K562 (cell line): ENCODE data around the gene GOLIM4. TPM values are rescaled to one million over a fixed set of nuclear protein-coding genes. Genes with fewer than 3 reads are reported as not detected.

Experiments used
- ATAC-seq: fragments of 200-7000 bp; cut with Tn5 transposase; 3 replicates; pipeline ENCODE4 v1.9.1; 2020; ENCODE audit warnings: moderate library complexity
- BruUV-seq: library from RNA; stranded (reverse); fragments of 400-500 nt; replicated peaks from 2 replicates; lab custom pipeline; 2021; lab: Mats Ljungman, UMichigan
- CTCF ChIA-PET: fragments of 300-600 bp; formaldehyde crosslinking; extraction: SDS; loops from one replicate; lab custom pipeline; 2021; ENCODE audit warnings: low intra/inter-chr PET ratio; lab: Yijun Ruan, JAX
- POLR2A ChIA-PET: fragments of 300-600, 350-650 bp; sonication (Branson Sonifier 250); formaldehyde crosslinking; extraction: SDS; loops from one replicate; lab custom pipeline; 2021; ENCODE audit warnings: antibody characterized with exemption, inconsistent platforms; lab: Yijun Ruan, JAX
- DNase-seq, 4 experiments: peaks; one replicate each; pipeline versions ENCODE4 v3.0.0 to v3.0.0-alpha.2; 2011 to 2018; ENCODE audit warnings: low spot score in 3 of 4, mixed read lengths in 3 of 4; ENCODE audit errors: extremely low read depth in 1 of 4
- FAIRE-seq: peaks from 2 replicates; lab custom pipeline; 2011; peaks lifted over from hg19 to GRCh38; lab: Jason Lieb, UNC
- H2AFZ ChIP-seq: 2 replicates; pipeline ENCODE4 v1.6.0; 2011; ENCODE audit warnings: low read depth, low read length, control low read depth, inconsistent platforms
- H3K27ac ChIP-seq: fragments of 200-600 bp; 3 replicates; pipeline ENCODE4 v1.8.0; 2011; ENCODE audit warnings: low read depth, mild to moderate bottlenecking, control low read depth, inconsistent platforms, low read length, moderate library complexity, mixed read lengths; ENCODE audit errors: extremely low read depth
- H3K27me3 ChIP-seq, 2 experiments: fragments of 300-600 bp in 1 of 2; 2 replicates in 1 of 2; 3 replicates in 1 of 2; pipeline versions ENCODE4 v1.6.0 to v1.8.0; 2011; ENCODE audit warnings: inconsistent platforms in 2 of 2, low read length in 2 of 2, mild to moderate bottlenecking in 1 of 2, mixed read lengths in 1 of 2, moderate library complexity in 1 of 2; ENCODE audit not compliant: control insufficient read depth in 2 of 2, insufficient read depth in 2 of 2
- H3K36me3 ChIP-seq: fragments of 300-600 bp; 3 replicates; pipeline ENCODE4 v1.8.0; 2011; ENCODE audit warnings: mild to moderate bottlenecking, low read length, inconsistent platforms; ENCODE audit not compliant: control insufficient read depth, insufficient read depth
- H3K4me1 ChIP-seq, 2 experiments: fragments of 200-600 bp in 1 of 2; replicated peaks in 1 of 2; 2 replicates in 1 of 2; 3 replicates in 1 of 2; pipeline versions ENCODE4 v1.5.1 to v1.8.0; 2011; ENCODE audit warnings: inconsistent platforms in 2 of 2, low read length in 2 of 2, mild to moderate bottlenecking in 1 of 2, mixed read lengths in 1 of 2, moderate library complexity in 1 of 2; ENCODE audit not compliant: control insufficient read depth in 2 of 2, insufficient read depth in 2 of 2
- H3K4me2 ChIP-seq: 2 replicates; pipeline ENCODE4 v1.6.1; 2011; ENCODE audit warnings: low read length, control low read depth, inconsistent platforms, mixed read lengths; ENCODE audit not compliant: insufficient read depth
- H3K4me3 ChIP-seq: fragments of 200-600 bp; sonication (generic), shearing (Covaris generic); 2 replicates; pipeline ENCODE4 v1.5.1; 2016; ENCODE audit warnings: control low read depth, inconsistent platforms
- H3K79me2 ChIP-seq: fragments of 200-600 bp; 3 replicates; pipeline ENCODE4 v1.8.0; 2011; ENCODE audit warnings: low read length, inconsistent platforms; ENCODE audit not compliant: control insufficient read depth, insufficient read depth
- H3K9ac ChIP-seq, 2 experiments: 2 replicates each; pipeline versions ENCODE4 v1.6.0 to v1.6.1; 2011; ENCODE audit warnings: low read depth in 2 of 2, low read length in 2 of 2, control low read depth in 1 of 2, inconsistent platforms in 1 of 2, mild to moderate bottlenecking in 1 of 2, mixed read lengths in 1 of 2; ENCODE audit not compliant: insufficient read depth in 1 of 2
- H3K9me1 ChIP-seq: one replicate; pipeline ENCODE4 v1.6.0; 2011; ENCODE audit warnings: inconsistent platforms, mild to moderate bottlenecking, low read length, moderate library complexity; ENCODE audit not compliant: control insufficient read depth, insufficient read depth
- H3K9me3 ChIP-seq: replicated peaks from 2 replicates; pipeline ENCODE4 v1.5.1; 2011; ENCODE audit warnings: low read depth, low read length, inconsistent platforms; ENCODE audit not compliant: control insufficient read depth, insufficient read depth
- H4K20me1 ChIP-seq: replicated peaks from 2 replicates; pipeline ENCODE4 v1.6.1; 2011; ENCODE audit warnings: low read length, inconsistent platforms, mixed read lengths; ENCODE audit not compliant: control insufficient read depth, insufficient read depth
- ARNT ChIP-seq, 2 experiments: fragments of 450-650 bp; IDR thresholded peaks; 2 replicates each; pipeline ENCODE4 v1.6.1; 2016; ENCODE audit warnings: mild to moderate bottlenecking in 1 of 2
- ATF4 ChIP-seq: fragments of 450-650 bp; formaldehyde crosslinking; IDR thresholded peaks from 2 replicates; pipeline ENCODE4 v1.4.0; 2022; ENCODE audit warnings: mild to moderate bottlenecking, moderate library complexity
- ATF7 ChIP-seq: fragments of 450-650 bp; IDR thresholded peaks from 2 replicates; pipeline ENCODE4 v1.7.1; 2014; ENCODE audit warnings: mild to moderate bottlenecking, moderate library complexity
- BCOR ChIP-seq: fragments of 450-650 bp; IDR thresholded peaks from 2 replicates; pipeline ENCODE4 v1.6.1; 2016
- PBX2 ChIP-seq, 2 experiments: IDR thresholded peaks in 1 of 2; conservative IDR thresholded peaks in 1 of 2; 2 replicates each; pipeline ENCODE4 v1.6.1; 2016; ENCODE audit warnings: low read depth in 2 of 2, mild to moderate bottlenecking in 1 of 2, missing compliant biosample characterization in 1 of 2, missing genetic modification characterization in 1 of 2, moderate library complexity in 1 of 2
- SMARCB1 ChIP-seq: IDR thresholded peaks from 2 replicates; pipeline ENCODE4 v1.6.1; 2011; ENCODE audit warnings: improper control_type of control experiment, low read depth; ENCODE audit not compliant: insufficient read length
- THRB ChIP-seq: fragments of 450-650 bp; formaldehyde crosslinking; conservative IDR thresholded peaks from 2 replicates; pipeline ENCODE4 v1.4.0; 2022; ENCODE audit warnings: mild to moderate bottlenecking, missing genetic modification characterization
- WGBS: fragments of 100-300 bp; shearing (Covaris generic); methylation state at CpG from one replicate; pipeline ENCODE4 v1.1.6; 2016; ENCODE audit warnings: low coverage, mixed read lengths; ENCODE audit not compliant: insufficient coverage; ENCODE audit errors: missing lambda C conversion rate; 5-methylcytosine and 5-hydroxymethylcytosine counted together
- in situ Hi-C: fragments of 300-500 bp; cut with MboI; formaldehyde crosslinking; loops from 4 replicates; pipeline ENCODE4 v1.15.0; 2018; ENCODE audit warnings: inconsistent platforms, mixed read lengths
- intact Hi-C: fragments of 100-400 bp; cut with micrococcal nuclease; formaldehyde crosslinking; loops from 2 replicates; pipeline ENCODE4 v1.14.2; 2022
- polyA plus RNA-seq, 8 experiments: library from polyadenylated mRNA; depleted of rRNA in 4 of 8; stranded (reverse) in 5 of 8; unstranded in 3 of 8; fragments of >200 nt; fragmentation: Nextera tagmentation in 2 of 8; fragmentation: Illumina TruSeq in 1 of 8; extraction: Ambion mirVana in 2 of 8; extraction: Trizol in 1 of 8; gene quantifications; 2 replicates each; pipeline versions ENCODE4 v1.2.1 to v1.2.3, GENCODE V29; 2011 to 2014; ENCODE audit warnings: inconsistent platforms in 1 of 8, missing spikeins in 1 of 8
- total RNA-seq, 7 experiments: library from RNA; depleted of rRNA in 6 of 7; stranded (reverse); fragments of >200 nt in 6 of 7; fragmentation: Illumina TruSeq in 2 of 7; extraction: Trizol in 2 of 7; gene quantifications; 2 replicates each; pipeline versions ENCODE4 v1.2.1 to v1.2.3, GENCODE V29; 2011 to 2021; ENCODE audit warnings: low replicate concordance in 1 of 7
- TF ChIP-seq, protein P1 (sequence below): sonication (generic); formaldehyde crosslinking; IDR thresholded peaks from 2 replicates; pipeline ENCODE4 v1.8.1; 2023; ENCODE audit warnings: mild to moderate bottlenecking, missing genetic modification reagents

Gene GOLIM4
- total and polyA plus RNA-seq, 9 of the 15 experiments (the other 6 are each of a cell fraction or from before 2014, with no cell fraction given): 9.3 to 39.4 (median 31.0) TPM

DNA sequence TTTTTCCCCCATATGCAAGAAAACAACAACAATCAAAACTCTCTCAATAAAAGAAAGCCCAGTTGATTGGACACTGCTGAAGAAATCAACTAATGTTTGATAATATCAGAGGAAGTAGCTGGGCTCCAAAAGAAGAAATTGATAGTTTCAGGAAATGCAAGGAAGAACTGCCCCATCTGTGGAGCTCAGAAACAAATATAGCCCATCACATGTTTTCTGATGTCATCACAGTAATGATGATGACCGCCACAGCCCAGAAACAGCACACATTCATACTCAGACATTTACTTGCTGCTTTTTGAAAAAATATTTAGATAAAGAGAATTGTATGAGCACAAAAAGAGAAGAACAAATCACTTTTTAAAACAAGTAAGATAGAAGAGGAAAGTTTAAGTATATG is 67.6 kb downstream of the GOLIM4 start:
- no peak overlapping the region for H3K4me2 ChIP-seq
- H2AFZ ChIP-seq: no peak overlapping the region
- H3K27ac ChIP-seq: no peak overlapping the region
- no peak for FAIRE-seq
- in situ Hi-C loops: no loop called here
- no TSS peak for BruUV-seq
- no peak for DNase-seq
- H3K9me1 ChIP-seq: no peaks in the 10 kb centered on the region
- H3K4me3 ChIP-seq: no peak overlapping the region
- POLR2A ChIA-PET: no interaction called here
- 83% methylated on average over 1 of the region's 1 CpG for WGBS
- H3K27me3 ChIP-seq: no peaks in the 10 kb centered on the region
- peaks cover 92% of the 10 kb centered on the region for H3K36me3 ChIP-seq
- no peak overlapping the region for H3K9ac ChIP-seq
- no peaks in the 10 kb centered on the region for H3K9me3 ChIP-seq
- TF ChIP-seq SMARCB1 (no peak), ATF7 (no peak)
- CTCF ChIA-PET: interaction anchor here (0.6 kb wide), 1 partner anchor 180 kb away, joined by 3 read pairs; no protein-coding TSS in a partner anchor
- no peaks in the 10 kb centered on the region for H4K20me1 ChIP-seq
- 0 out of 3 replicates have a peak, but pooled peaks cover 2% of the 10 kb centered on the region for H3K79me2 ChIP-seq
- intact Hi-C loops: no loop called here
- no peak for ATAC-seq
- no peaks in the 10 kb centered on the region; a peak in 1 of 5 replicates for H3K4me1 ChIP-seq

- in situ Hi-C loops (no loop called here), intact Hi-C loops (no loop called here)
- Histone ChIP-seq H3K4me1 (no peaks in the 10 kb centered on the region), H3K27me3 (no peaks in the 10 kb centered on the region), H2AFZ (no peak overlapping the region), H3K27ac (no peak overlapping the region), H3K4me3 (no peak overlapping the region), H3K9me3 (no peaks in the 10 kb centered on the region), H3K4me2 (no peak overlapping the region), H3K9ac (no peak overlapping the region), H4K20me1 (no peaks in the 10 kb centered on the region), H3K79me2 (no peaks in the 10 kb centered on the region), H3K36me3 (peaks cover 93% of the 10 kb centered on the region), H3K9me1 (no peaks in the 10 kb centered on the region)
- CTCF ChIA-PET: no interaction called here
- no peak for FAIRE-seq
- ATAC-seq: no peak
- 88% methylated on average over 3 of the region's 3 CpGs for WGBS
- BruUV-seq: no TSS peak
- DNase-seq: no peak
- POLR2A ChIA-PET: no interaction called here
- TF ChIP-seq THRB (CRISPR knock-in tag) (no peak), ARNT (IDR thresholded peaks at IDR 0.05) (no peak), BCOR (no peak), PBX2 (CRISPR knock-in tag; IDR thresholded peaks at IDR 0.05; ENCODE audit: low read depth) (no peak), PBX2 (tag; conservative IDR thresholded peaks at IDR 0.05; ENCODE audit: low read depth) (no peak), ATF4 (no peak)
- TF ChIP-seq, protein P1, sequence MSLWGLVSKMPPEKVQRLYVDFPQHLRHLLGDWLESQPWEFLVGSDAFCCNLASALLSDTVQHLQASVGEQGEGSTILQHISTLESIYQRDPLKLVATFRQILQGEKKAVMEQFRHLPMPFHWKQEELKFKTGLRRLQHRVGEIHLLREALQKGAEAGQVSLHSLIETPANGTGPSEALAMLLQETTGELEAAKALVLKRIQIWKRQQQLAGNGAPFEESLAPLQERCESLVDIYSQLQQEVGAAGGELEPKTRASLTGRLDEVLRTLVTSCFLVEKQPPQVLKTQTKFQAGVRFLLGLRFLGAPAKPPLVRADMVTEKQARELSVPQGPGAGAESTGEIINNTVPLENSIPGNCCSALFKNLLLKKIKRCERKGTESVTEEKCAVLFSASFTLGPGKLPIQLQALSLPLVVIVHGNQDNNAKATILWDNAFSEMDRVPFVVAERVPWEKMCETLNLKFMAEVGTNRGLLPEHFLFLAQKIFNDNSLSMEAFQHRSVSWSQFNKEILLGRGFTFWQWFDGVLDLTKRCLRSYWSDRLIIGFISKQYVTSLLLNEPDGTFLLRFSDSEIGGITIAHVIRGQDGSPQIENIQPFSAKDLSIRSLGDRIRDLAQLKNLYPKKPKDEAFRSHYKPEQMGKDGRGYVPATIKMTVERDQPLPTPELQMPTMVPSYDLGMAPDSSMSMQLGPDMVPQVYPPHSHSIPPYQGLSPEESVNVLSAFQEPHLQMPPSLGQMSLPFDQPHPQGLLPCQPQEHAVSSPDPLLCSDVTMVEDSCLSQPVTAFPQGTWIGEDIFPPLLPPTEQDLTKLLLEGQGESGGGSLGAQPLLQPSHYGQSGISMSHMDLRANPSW (CRISPR knock-in tag): no peak
Measured at GRCh38 chr3:168026764-168027163, 69.0 kb downstream of the GOLIM4 start.
